HCT116 (cell line): Measurements from ENCODE around the gene SPIC. TPM values are rescaled to one million over a fixed set of nuclear protein-coding genes. Genes with fewer than 3 reads are reported as not detected.
"Not testable (repeated sequence)": the region's sequence is repeated elsewhere in the genome, so short reads cannot be mapped to it uniquely, and the experiment has no call there.

Experiments used
- ATAC-seq: fragments of 200-7000 bp; cut with Tn5 transposase; 2 replicates; pipeline ENCODE4 v1.9.1; 2020; ENCODE audit warnings: mild to moderate bottlenecking, moderate library complexity
- BruUV-seq: library from RNA; stranded (reverse); fragments of 400-500 nt; replicated peaks from 2 replicates; lab custom pipeline; 2021; lab: Mats Ljungman, UMichigan
- CTCF ChIA-PET: fragments of 300-600 bp; sonication (Branson Sonifier 250); formaldehyde crosslinking; loops from one replicate; lab custom pipeline; 2021; ENCODE audit warnings: antibody characterized with exemption; lab: Charles Lee
- POLR2A ChIA-PET: fragments of 300-600, 350-600 bp; sonication (Branson Sonifier 250); formaldehyde crosslinking; loops from one replicate; lab custom pipeline; 2021; ENCODE audit warnings: antibody characterized with exemption; lab: Charles Lee
- RAD21 ChIA-PET, 2 experiments: fragments of 300-600 bp; sonication (Branson Sonifier 250); formaldehyde crosslinking; loops; one replicate each; lab custom pipeline; 2023; ENCODE audit warnings: low total read pairs in 2 of 2; ENCODE audit not compliant: uncharacterized antibody in 2 of 2, unreplicated experiment in 2 of 2, low non-redundant PET in 1 of 2; lab: Charles Lee
- DNase-seq: peaks from one replicate; pipeline ENCODE4 v3.0.0-alpha.2; 2010; ENCODE audit warnings: low read depth, low spot score
- H2AFZ ChIP-seq: fragments of 200-600 bp; shearing (Covaris generic), sonication (generic); 2 replicates; pipeline ENCODE4 v1.6.1; 2017; ENCODE audit warnings: low read depth, mixed run types, mixed read lengths, antibody characterized with exemption, low read length; ENCODE audit not compliant: poor library complexity, severe bottlenecking
- H3K27ac ChIP-seq: 2 replicates; pipeline ENCODE4 v1.5.1; 2012; ENCODE audit warnings: low read depth, low read length
- H3K27me3 ChIP-seq: fragments of 200-600 bp; sonication (generic); 2 replicates; pipeline ENCODE4 v1.6.1; 2016; ENCODE audit warnings: mixed run types, low read length, mixed read lengths; ENCODE audit not compliant: insufficient read depth
- H3K36me3 ChIP-seq, 2 experiments: fragments of 200-500 bp in 1 of 2; fragments of 200-600 bp in 1 of 2; sonication (Bioruptor generic) in 1 of 2; sonication (generic) in 1 of 2; 2 replicates each; pipeline versions ENCODE4 v1.5.1 to v1.6.1; 2014 to 2016; ENCODE audit warnings: low read length in 2 of 2, inconsistent platforms in 1 of 2, mixed read lengths in 1 of 2, mixed run types in 1 of 2; ENCODE audit not compliant: insufficient read depth in 2 of 2, control insufficient read depth in 1 of 2
- H3K4me1 ChIP-seq, 2 experiments: fragments of 200-600 bp in 1 of 2; sonication (generic) in 1 of 2; 2 replicates each; pipeline versions ENCODE4 v1.5.1 to v1.6.1; 2012 to 2017; ENCODE audit warnings: low read length in 2 of 2, inconsistent platforms in 1 of 2, mild to moderate bottlenecking in 1 of 2, mixed read lengths in 1 of 2, mixed run types in 1 of 2, moderate library complexity in 1 of 2; ENCODE audit not compliant: insufficient read depth in 2 of 2, control insufficient read depth in 1 of 2
- H3K4me2 ChIP-seq: fragments of 200-600 bp; sonication (generic); 2 replicates; pipeline ENCODE4 v1.6.1; 2017; ENCODE audit warnings: mixed run types, low read length, mixed read lengths
- H3K4me3 ChIP-seq, 2 experiments: fragments of 200-600 bp in 1 of 2; sonication (generic) in 1 of 2; replicated peaks in 1 of 2; 2 replicates each; pipeline ENCODE4 v1.5.1; 2011 to 2016; ENCODE audit warnings: low read length in 2 of 2, control low read depth in 1 of 2, low read depth in 1 of 2, mild to moderate bottlenecking in 1 of 2, mixed read lengths in 1 of 2, mixed run types in 1 of 2
- H3K79me2 ChIP-seq: fragments of 200-600 bp; sonication (generic); 2 replicates; pipeline ENCODE4 v1.6.1; 2017; ENCODE audit warnings: mild to moderate bottlenecking, mixed run types, low read length, moderate library complexity, mixed read lengths; ENCODE audit not compliant: insufficient read depth
- H3K9ac ChIP-seq: fragments of 200-600 bp; sonication (generic); 2 replicates; pipeline ENCODE4 v1.6.1; 2016; ENCODE audit warnings: low read length, mixed read lengths
- H3K9me2 ChIP-seq: fragments of 200-600 bp; sonication (generic), shearing (Covaris generic); 2 replicates; pipeline ENCODE4 v1.6.1; 2017; ENCODE audit warnings: mixed run types, mild to moderate bottlenecking, moderate library complexity; ENCODE audit not compliant: insufficient read depth
- H3K9me3 ChIP-seq, 2 experiments: fragments of 200-500 bp in 1 of 2; fragments of 200-600 bp in 1 of 2; sonication (Bioruptor generic) in 1 of 2; sonication (generic) in 1 of 2; 2 replicates each; pipeline ENCODE4 v1.6.1; 2014 to 2017; ENCODE audit warnings: low read length in 2 of 2, mixed read lengths in 2 of 2, inconsistent platforms in 1 of 2, low read depth in 1 of 2, mild to moderate bottlenecking in 1 of 2, mixed run types in 1 of 2, moderate library complexity in 1 of 2; ENCODE audit not compliant: control insufficient read depth in 1 of 2, insufficient read depth in 1 of 2
- H4K20me1 ChIP-seq: fragments of 200-600 bp; sonication (generic), shearing (Covaris generic); 2 replicates; pipeline ENCODE4 v1.6.1; 2017; ENCODE audit warnings: mixed run types, mild to moderate bottlenecking, moderate library complexity; ENCODE audit not compliant: insufficient read depth
- CTCF ChIP-seq, 3 experiments: fragments of 200-600 bp in 1 of 3; sonication (generic) in 1 of 3; IDR thresholded peaks in 2 of 3; conservative IDR thresholded peaks in 1 of 3; 2 replicates each; pipeline ENCODE4 v1.5.1; 2012 to 2017; ENCODE audit warnings: low read depth in 2 of 3, low read length in 2 of 3, antibody characterized with exemption in 1 of 3, borderline replicate concordance in 1 of 3, control low read depth in 1 of 3, mild to moderate bottlenecking in 1 of 3, mixed read lengths in 1 of 3, mixed run types in 1 of 3, moderate library complexity in 1 of 3; ENCODE audit not compliant: insufficient read depth in 1 of 3
- ELF1 ChIP-seq: IDR thresholded peaks from 2 replicates; pipeline ENCODE4 v1.6.1; 2012; ENCODE audit warnings: low read depth, borderline replicate concordance
- EZH2 ChIP-seq: fragments of 200-600 bp; sonication (generic); IDR thresholded peaks from 2 replicates; pipeline ENCODE4 v1.6.1; 2017; ENCODE audit warnings: antibody characterized with exemption, mixed run types
- FOSL1 ChIP-seq: IDR thresholded peaks from 2 replicates; pipeline ENCODE4 v1.6.1; 2012; ENCODE audit warnings: low read depth
- MAX ChIP-seq: IDR thresholded peaks from 2 replicates; pipeline ENCODE4 v1.6.1; 2012
- TCF7L2 ChIP-seq: IDR thresholded peaks from 2 replicates; pipeline ENCODE4 v1.7.0; 2011; ENCODE audit warnings: borderline replicate concordance, inconsistent platforms; ENCODE audit not compliant: insufficient read depth, insufficient read length; ENCODE audit errors: extremely low read depth
- YY1 ChIP-seq: IDR thresholded peaks from 2 replicates; pipeline ENCODE4 v1.6.1; 2011; ENCODE audit warnings: low read length, low read depth, moderate library complexity, mild to moderate bottlenecking; ENCODE audit not compliant: insufficient replicate concordance; ENCODE audit errors: extremely low read depth
- ZFX ChIP-seq: fragments of 450-650 bp; IDR thresholded peaks from 2 replicates; pipeline ENCODE4 v1.6.1; 2017
- ZNF274 ChIP-seq: fragments of 200-500 bp; sonication (Bioruptor generic); IDR thresholded peaks from 2 replicates; pipeline ENCODE4 v1.6.1; 2014; ENCODE audit warnings: mild to moderate bottlenecking, low read depth, low read length, inconsistent platforms
- intact Hi-C: fragments of 100-400 bp; cut with micrococcal nuclease; formaldehyde crosslinking; loops from 2 replicates; pipeline ENCODE4 v1.10.0; 2022
- total RNA-seq: library from RNA; stranded (reverse); gene quantifications from one replicate; pipeline ENCODE4 v1.2.1, GENCODE V29; 2021; ENCODE audit not compliant: unreplicated experiment

The SPIC gene
- total RNA-seq, 1 experiment from 2014 or later = not detected

- RAD21 ChIA-PET, H4K20me1 ChIP-seq, H3K9me2 ChIP-seq, H3K4me1 ChIP-seq, H3K4me3 ChIP-seq, intact Hi-C loops, H3K9me3 ChIP-seq, DNase-seq, BruUV-seq, POLR2A ChIA-PET, H3K9ac ChIP-seq, H3K79me2 ChIP-seq, H3K27ac ChIP-seq, H3K4me2 ChIP-seq, H2AFZ ChIP-seq, H3K36me3 ChIP-seq, ATAC-seq, H3K27me3 ChIP-seq, CTCF ChIA-PET: not testable (repeated sequence)
Observed at GRCh38 chr12:101471878-101472277, 3.3 kb upstream of the SPIC start.

GRCh38 chr12:101474248-101474647 lies 888 bp upstream of the SPIC start:
- intact Hi-C loops = no loop called here
- no peak for DNase-seq
- BruUV-seq = no TSS peak
- Histone ChIP-seq H3K27me3 (no peaks in the 10 kb centered on the region), H3K79me2 (no peaks in the 10 kb centered on the region), H2AFZ (no peak overlapping the region), H3K9me3 (no peaks in the 10 kb centered on the region), H3K4me3 (no peak overlapping the region), H4K20me1 (no peaks in the 10 kb centered on the region), H3K27ac (no peak overlapping the region), H3K9me2 (no peaks in the 10 kb centered on the region), H3K9ac (no peak overlapping the region), H3K4me2 (no peak overlapping the region), H3K4me1 (no peaks in the 10 kb centered on the region), H3K36me3 (no peaks in the 10 kb centered on the region)
- CTCF ChIA-PET = no interaction called here
- TF ChIP-seq ZNF274 (no peak), YY1 (no peak), CTCF (IDR thresholded peaks at IDR 0.05 in 2 of 3, conservative IDR thresholded peaks at IDR 0.05 in 1 of 3; ENCODE audit: borderline replicate concordance in 1 of 3, insufficient read depth in 1 of 3, low read depth in 2 of 3, low read length in 2 of 3) (no peak), EZH2 (no peak), ELF1 (no peak), ZFX (no peak), MAX (no peak), FOSL1 (no peak), TCF7L2 (no peak)
- no peak for ATAC-seq
- RAD21 ChIA-PET = no interaction called here
- POLR2A ChIA-PET = no interaction called here
